HepG2 (cell line): ENCODE data around the gene UCP3. TPM values are rescaled to one million over a fixed set of nuclear protein-coding genes. Genes with fewer than 3 reads are reported as not detected.

Experiments
- ATAC-seq: fragments of 200-7000 bp; cut with Tn5 transposase; 3 replicates; pipeline ENCODE4 v1.9.1; 2020; ENCODE audit warnings: mild to moderate bottlenecking, moderate library complexity
- Bru-seq: library from RNA; stranded (reverse); fragments of 400-500 nt; gene quantifications from one replicate; lab custom pipeline; 2021; lab: Mats Ljungman, UMichigan
- BruChase-seq, 2 experiments: library from RNA; stranded (reverse); fragments of 400-500 nt; gene quantifications; one replicate each; lab custom pipeline; 2021; lab: Mats Ljungman, UMichigan
- BruUV-seq: library from RNA; stranded (reverse); fragments of 400-500 nt; replicated peaks from 2 replicates; lab custom pipeline; 2021; lab: Mats Ljungman, UMichigan
- CTCF ChIA-PET: fragments of 300-600 bp; formaldehyde crosslinking; extraction: SDS; loops from one replicate; lab custom pipeline; 2021; ENCODE audit warnings: low total read pairs, inconsistent platforms, low intra/inter-chr PET ratio; lab: Yijun Ruan, JAX
- POLR2A ChIA-PET: fragments of 350-600 bp; sonication (Branson Sonifier 250); formaldehyde crosslinking; loops from one replicate; lab custom pipeline; 2020; ENCODE audit warnings: antibody characterized with exemption, inconsistent platforms; lab: Yijun Ruan, JAX
- DNase-seq: peaks from one replicate; pipeline ENCODE4 v3.0.0-alpha.2; 2015; ENCODE audit warnings: low spot score
- FAIRE-seq: peaks from 3 replicates; lab custom pipeline; 2011; peaks lifted over from hg19 to GRCh38; lab: Jason Lieb, UNC
- H2AFZ ChIP-seq: one replicate; pipeline ENCODE4 v1.6.1; 2011; ENCODE audit warnings: low read length, inconsistent platforms
- H3K27ac ChIP-seq: fragments of 300-600 bp; 3 replicates; pipeline ENCODE4 v1.8.0; 2011; ENCODE audit warnings: mixed run types, mild to moderate bottlenecking, mixed read lengths, low read length, inconsistent platforms; ENCODE audit not compliant: insufficient read depth; ENCODE audit errors: extremely low read length
- H3K27me3 ChIP-seq, 2 experiments: fragments of 200-600 bp in 1 of 2; 2 replicates in 1 of 2; 3 replicates in 1 of 2; pipeline versions ENCODE4 v1.6.0 to v1.8.0; 2011; ENCODE audit warnings: low read length in 2 of 2, mild to moderate bottlenecking in 2 of 2, moderate library complexity in 2 of 2, inconsistent platforms in 1 of 2; ENCODE audit not compliant: insufficient read depth in 2 of 2, control insufficient read depth in 1 of 2
- H3K36me3 ChIP-seq, 2 experiments: fragments of 200-600 bp in 1 of 2; replicated peaks in 1 of 2; 2 replicates in 1 of 2; 3 replicates in 1 of 2; pipeline versions ENCODE4 v1.5.1 to v1.8.0; 2011; ENCODE audit warnings: low read length in 2 of 2, inconsistent platforms in 1 of 2; ENCODE audit not compliant: insufficient read depth in 2 of 2, control insufficient read depth in 1 of 2
- H3K4me1 ChIP-seq: 2 replicates; pipeline ENCODE4 v1.5.1; 2012; ENCODE audit warnings: low read length, inconsistent platforms; ENCODE audit not compliant: insufficient read depth
- H3K4me2 ChIP-seq: 2 replicates; pipeline ENCODE4 v1.6.0; 2011; ENCODE audit warnings: low read depth, low read length, inconsistent platforms
- H3K4me3 ChIP-seq, 3 experiments: fragments of 200-600 bp in 1 of 3; sonication (generic), shearing (Covaris generic) in 1 of 3; replicated peaks in 1 of 3; 2 replicates each; pipeline ENCODE4 v1.5.1; 2011 to 2016; ENCODE audit warnings: low read length in 3 of 3, inconsistent platforms in 2 of 3, low read depth in 2 of 3, mild to moderate bottlenecking in 2 of 3, control low read depth in 1 of 3, mixed read lengths in 1 of 3; ENCODE audit not compliant: insufficient read depth in 1 of 3
- H3K79me2 ChIP-seq: one replicate; pipeline ENCODE4 v1.6.1; 2011; ENCODE audit warnings: low read length, inconsistent platforms; ENCODE audit not compliant: insufficient read depth
- H3K9ac ChIP-seq: 2 replicates; pipeline ENCODE4 v1.6.0; 2011; ENCODE audit warnings: mild to moderate bottlenecking, low read depth, low read length, inconsistent platforms; ENCODE audit not compliant: insufficient read depth
- H3K9me3 ChIP-seq: 2 replicates; pipeline ENCODE4 v1.5.1; 2012; ENCODE audit warnings: mild to moderate bottlenecking, low read length
- H4K20me1 ChIP-seq: 2 replicates; pipeline ENCODE4 v1.6.0; 2011; ENCODE audit warnings: inconsistent platforms, mild to moderate bottlenecking, low read length, moderate library complexity; ENCODE audit not compliant: insufficient read depth
- RFXAP ChIP-seq: sonication (generic); formaldehyde crosslinking; IDR thresholded peaks from 2 replicates; pipeline ENCODE4 v1.4.0; 2020; ENCODE audit warnings: missing genetic modification reagents, borderline replicate concordance
- ZKSCAN5 ChIP-seq: sonication (generic); formaldehyde crosslinking; IDR thresholded peaks from 2 replicates; pipeline ENCODE4 v1.5.1; 2020; ENCODE audit warnings: mild to moderate bottlenecking, missing genetic modification reagents
- WGBS: methylation state at CpG from one replicate; pipeline ENCODE4 v1.1.6; 2017; ENCODE audit warnings: low lambda C conversion rate; 5-methylcytosine and 5-hydroxymethylcytosine counted together
- in situ Hi-C: cut with HindIII; loops from 2 replicates; pipeline ENCODE4 v1.10.0; 2017; ENCODE audit warnings: low pct_unique_long_range_greater_than_20kb; ENCODE audit not compliant: extremely low pct_ligation_motif_present
- intact Hi-C: fragments of 100-400 bp; cut with micrococcal nuclease; formaldehyde crosslinking; loops from one replicate; pipeline ENCODE4 v1.10.0; 2022; ENCODE audit not compliant: unreplicated experiment
- long read RNA-seq, 2 experiments: library from RNA in 1 of 2; library from polyadenylated mRNA in 1 of 2; stranded (forward) in 1 of 2; unstranded in 1 of 2; transcript quantifications; one replicate each; pipeline ENCODE4 v2.0.0, GENCODE V29; 2019 to 2022
- polyA minus RNA-seq, 3 experiments: library from RNA; depleted of rRNA, polyadenylated mRNA; stranded (reverse); fragments of >200 nt; gene quantifications; 2 replicates each; pipeline ENCODE4 v1.2.3, GENCODE V29; 2011; ENCODE audit warnings: low replicate concordance in 1 of 3
- polyA plus RNA-seq, 8 experiments: library from polyadenylated mRNA; depleted of rRNA in 3 of 8; stranded (reverse) in 7 of 8; unstranded in 1 of 8; fragments of >200 nt; fragmentation: Illumina TruSeq in 4 of 8; extraction: Trizol in 4 of 8; gene quantifications; 2 replicates each; pipeline versions ENCODE4 v1.2.1 to v1.2.3, GENCODE V29; 2011 to 2016; ENCODE audit warnings: low read depth in 4 of 8, missing spikeins in 1 of 8, mixed read lengths in 1 of 8; ENCODE audit not compliant: insufficient read depth in 1 of 8
- total RNA-seq, 5 experiments: library from RNA; depleted of rRNA; stranded (reverse); fragments of >200 nt; fragmentation: Illumina TruSeq; extraction: Trizol; gene quantifications; 2 replicates each; pipeline ENCODE4 v1.2.3, GENCODE V29; 2016; ENCODE audit warnings: low read depth in 1 of 5

The UCP3 gene, protein sequence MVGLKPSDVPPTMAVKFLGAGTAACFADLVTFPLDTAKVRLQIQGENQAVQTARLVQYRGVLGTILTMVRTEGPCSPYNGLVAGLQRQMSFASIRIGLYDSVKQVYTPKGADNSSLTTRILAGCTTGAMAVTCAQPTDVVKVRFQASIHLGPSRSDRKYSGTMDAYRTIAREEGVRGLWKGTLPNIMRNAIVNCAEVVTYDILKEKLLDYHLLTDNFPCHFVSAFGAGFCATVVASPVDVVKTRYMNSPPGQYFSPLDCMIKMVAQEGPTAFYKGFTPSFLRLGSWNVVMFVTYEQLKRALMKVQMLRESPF
- total RNA-seq (2016; rRNA removed; fragmentation: Illumina TruSeq; extraction: Trizol) (0.22 TPM in 1 of 2 replicates, not detected in the other), polyA plus RNA-seq (2011; rRNA removed) (0.10 and 0.37 TPM in 2 replicates), polyA minus RNA-seq (2011; rRNA and poly(A)+ RNA removed; ENCODE audit: low replicate concordance) (0.52 and 4.4 TPM in 2 replicates), Bru-seq, nascent RNA (percentile 28 among the genes with signal in this experiment), BruChase-seq, experiment 1, labeled RNA remaining after a 6-hour chase (percentile 34 among the genes with signal in this experiment), BruChase-seq, experiment 2, labeled RNA remaining after a 2-hour chase (percentile 33 among the genes with signal in this experiment)
- total RNA-seq (2016; cell fraction: cytosol; rRNA removed; fragmentation: Illumina TruSeq; extraction: Trizol; ENCODE audit: low read depth) = not detected in 2 replicates
- total RNA-seq (2016; cell fraction: insoluble cytoplasmic fraction; rRNA removed; fragmentation: Illumina TruSeq; extraction: Trizol) = not detected in 2 replicates
- not detected in 2 replicates for total RNA-seq (2016; cell fraction: membrane; rRNA removed; fragmentation: Illumina TruSeq; extraction: Trizol)
- total RNA-seq (2016; cell fraction: nucleus; rRNA removed; fragmentation: Illumina TruSeq; extraction: Trizol) = 0.16 TPM in 1 of 2 replicates, not detected in the other
- polyA plus RNA-seq (2011; cell fraction: cytosol; rRNA removed) = 0.05 and 0.14 TPM in 2 replicates
- 0.64 and 0.83 TPM in 2 replicates for polyA plus RNA-seq (2011; cell fraction: nucleus; rRNA removed)
- 0.17 and 0.28 TPM in 2 replicates for polyA plus RNA-seq (2012)
- polyA plus RNA-seq (2016; cell fraction: cytosol; fragmentation: Illumina TruSeq; extraction: Trizol; ENCODE audit: low read depth) = 0.03 and 0.07 TPM in 2 replicates
- polyA plus RNA-seq (2016; cell fraction: insoluble cytoplasmic fraction; fragmentation: Illumina TruSeq; extraction: Trizol; ENCODE audit: low read depth) = not detected in 2 replicates
- 0.06 and 0.13 TPM in 2 replicates for polyA plus RNA-seq (2016; cell fraction: membrane; fragmentation: Illumina TruSeq; extraction: Trizol; ENCODE audit: low read depth)
- polyA plus RNA-seq (2016; cell fraction: nucleus; fragmentation: Illumina TruSeq; extraction: Trizol; ENCODE audit: insufficient read depth, low read depth) = 1.4 and 1.8 TPM in 2 replicates
- polyA minus RNA-seq (2011; cell fraction: cytosol; rRNA and poly(A)+ RNA removed) = not detected in 2 replicates
- 0.37 and 0.39 TPM in 2 replicates for polyA minus RNA-seq (2011; cell fraction: nucleus; rRNA and poly(A)+ RNA removed)
- long read RNA-seq, experiment 1 = 0 reads
- long read RNA-seq, experiment 2 = 0 reads

DNA sequence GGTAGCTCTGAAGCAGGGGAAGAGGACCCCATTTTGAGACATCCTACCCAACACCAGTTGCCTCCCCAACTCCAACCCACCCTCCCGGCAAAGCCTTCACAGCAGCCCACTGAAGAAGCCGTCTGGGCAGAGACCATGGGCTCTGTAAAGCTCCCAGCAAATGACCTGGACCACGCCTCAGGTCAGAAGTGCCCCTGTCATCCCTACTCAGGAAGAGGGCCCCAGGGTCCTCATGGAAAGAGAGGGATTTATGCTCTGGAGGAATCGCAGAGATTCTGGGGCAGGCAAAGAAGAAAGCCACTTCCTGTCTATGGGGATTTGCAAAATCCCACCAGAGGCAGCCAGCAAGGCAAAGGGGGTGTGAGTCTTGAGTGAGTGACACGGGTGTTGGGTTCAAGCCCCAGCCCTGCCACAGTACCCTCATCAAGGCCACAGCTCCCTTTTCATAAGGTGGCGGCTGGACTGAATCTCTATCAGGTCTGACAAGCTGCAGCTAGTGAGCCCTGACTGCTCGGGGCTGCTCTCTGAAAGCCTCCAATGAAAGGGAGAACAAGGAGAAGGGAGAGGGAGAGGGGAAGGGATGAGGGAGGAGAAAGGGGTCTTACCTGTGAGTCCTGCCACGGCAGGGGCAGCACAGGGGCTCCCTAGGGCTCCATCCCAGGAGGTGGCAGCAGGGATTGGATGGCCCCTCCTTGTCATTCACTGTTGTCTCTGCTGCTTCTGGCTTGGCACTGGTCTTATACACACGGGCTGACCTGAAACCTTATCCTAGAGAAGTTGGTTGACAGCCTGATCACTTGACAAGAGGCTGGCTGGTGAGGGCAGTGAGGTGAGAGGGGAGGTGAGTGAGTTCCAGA, at the start of gene UCP3:
UCP3 (minus strand) TSS at position 713 of the 857 bp plus-strand sequence. CDS start 2,043 bp downstream, outside the sequence.
- peak; percentile 67; the same call in 1 of the 2 replicates for TF ChIP-seq ZKSCAN5 (CRISPR knock-in tag)
- no peak for TF ChIP-seq RFXAP (CRISPR knock-in tag)
- no TSS peak for BruUV-seq
- H3K9me3 ChIP-seq = no peaks in the 10 kb centered on the region
- in situ Hi-C loops (no loop called here), intact Hi-C loops (no loop called here)
- H3K4me1 ChIP-seq = peaks cover 33% of the 10 kb centered on the region
- no peaks in the 10 kb centered on the region for H3K36me3 ChIP-seq
- H3K27me3 ChIP-seq = no peaks in the 10 kb centered on the region
- ATAC-seq = peak; percentile 33; the same call in 2 of the 3 replicates
- H3K4me3 ChIP-seq = no peak within 1 kb of the TSS
- no peak for DNase-seq
- H4K20me1 ChIP-seq = no peaks in the 10 kb centered on the region
- H2AFZ ChIP-seq = no peak within 1 kb of the TSS
- no peak within 1 kb of the TSS for H3K4me2 ChIP-seq
- no peaks in the 10 kb centered on the region for H3K79me2 ChIP-seq
- 69% methylated on average over 5 of the region's 9 CpGs for WGBS
- FAIRE-seq = no peak
- H3K9ac ChIP-seq = no peak within 1 kb of the TSS
- H3K27ac ChIP-seq = no peak within 1 kb of the TSS
- CTCF ChIA-PET = no interaction called here
- POLR2A ChIA-PET = no interaction called here
